Activated naive CD4-positive, alpha-beta T cell treated with anti-CD3 and anti-CD28 coated beads, Interleukin-2, amount 50 U/mL, for 16 hours (primary cell): Measurements from ENCODE around the gene BCL3.

ENCODE experiments used
- DNase-seq: peaks from one replicate; pipeline ENCODE4 v3.0.0-alpha.2; 2020

Gene BCL3

DNA sequence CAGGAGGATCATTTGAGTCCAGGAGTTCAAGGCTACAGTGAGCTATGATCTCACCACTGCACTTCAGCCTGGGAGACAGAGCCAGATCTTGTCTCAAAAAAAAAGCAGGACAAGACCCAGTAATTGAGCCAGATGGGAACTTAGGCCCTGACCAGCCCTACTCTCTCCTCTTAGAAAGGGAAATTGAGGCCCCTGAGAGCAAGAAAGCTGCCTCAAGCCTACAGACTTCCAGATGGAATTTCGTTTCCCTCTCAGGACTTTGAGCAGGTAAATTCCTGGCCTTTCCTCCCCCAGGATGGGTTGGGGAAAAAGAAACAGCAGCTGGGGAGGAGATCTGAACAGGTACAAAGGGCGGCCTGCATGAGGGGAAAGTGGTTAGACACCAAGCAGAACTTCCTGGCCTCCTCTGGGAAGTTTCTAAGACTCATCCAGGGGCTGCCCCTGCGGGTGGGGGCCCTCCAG, 3.6 kb upstream of the BCL3 start:
- DNase-seq: no peak

- no peak for DNase-seq
Observed at GRCh38 chr19:44745341-44745831, 3.1 kb upstream of the BCL3 start.

GRCh38 chr19:44745887-44746600, 2.5 kb upstream of the BCL3 start:
- no peak for DNase-seq

DNA sequence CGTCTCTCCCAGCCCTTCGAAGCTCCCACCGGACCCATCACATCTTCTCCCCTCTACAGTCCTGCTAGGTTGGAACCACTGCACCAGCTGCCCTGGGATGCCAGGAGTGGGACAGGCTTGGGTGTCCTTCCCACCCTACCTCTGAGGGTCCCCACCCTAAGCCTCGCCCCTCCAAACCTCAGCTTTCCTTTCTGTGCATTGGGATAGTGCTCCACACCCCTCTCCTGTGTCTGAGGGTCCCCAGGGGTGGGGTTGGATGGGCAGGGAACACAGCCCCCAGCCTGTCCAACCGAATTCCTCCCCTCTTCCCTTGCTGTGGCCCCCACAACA, 1.9 kb upstream of the BCL3 start:
- no peak for DNase-seq

DNA sequence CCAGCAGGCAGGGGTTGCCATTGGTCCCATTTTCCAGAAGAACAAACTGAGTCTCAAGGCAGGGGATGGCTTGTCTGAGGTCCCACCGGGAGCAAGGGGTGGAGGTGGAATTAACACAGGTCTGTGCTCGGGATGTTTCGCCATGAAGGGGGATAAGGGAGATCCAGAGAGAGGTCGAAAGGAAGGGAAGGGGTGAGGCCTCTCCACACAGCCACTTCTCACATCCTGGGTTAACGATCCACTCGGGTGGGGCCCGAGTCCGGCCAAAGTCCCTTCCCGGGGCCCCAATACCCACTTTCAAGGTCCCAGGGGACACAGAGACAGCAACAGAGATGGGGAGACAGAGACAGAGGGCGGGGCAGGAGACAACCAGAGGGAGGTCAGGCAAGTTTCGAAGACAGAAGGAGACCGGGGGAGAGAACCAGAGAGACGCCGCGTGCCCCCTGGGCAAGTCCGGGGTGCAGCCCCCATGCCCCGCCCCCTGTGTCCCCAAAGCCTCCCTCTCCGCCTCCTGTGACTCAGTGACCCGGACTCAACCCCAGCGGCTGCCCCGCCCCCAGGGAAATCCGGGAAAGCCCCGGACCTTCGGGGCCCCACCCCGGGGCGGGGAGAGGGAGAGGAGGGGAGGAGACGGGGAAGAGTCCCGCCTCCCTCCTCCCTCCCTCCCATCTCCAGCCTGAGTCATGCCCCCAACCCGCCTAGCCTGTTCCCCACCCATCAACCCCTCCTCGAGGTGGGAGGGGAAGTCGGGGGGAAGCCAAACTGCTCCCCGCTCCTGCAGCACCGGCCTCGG, 1.4 kb upstream of the BCL3 start:
- peak; percentile 91 for DNase-seq

DNA sequence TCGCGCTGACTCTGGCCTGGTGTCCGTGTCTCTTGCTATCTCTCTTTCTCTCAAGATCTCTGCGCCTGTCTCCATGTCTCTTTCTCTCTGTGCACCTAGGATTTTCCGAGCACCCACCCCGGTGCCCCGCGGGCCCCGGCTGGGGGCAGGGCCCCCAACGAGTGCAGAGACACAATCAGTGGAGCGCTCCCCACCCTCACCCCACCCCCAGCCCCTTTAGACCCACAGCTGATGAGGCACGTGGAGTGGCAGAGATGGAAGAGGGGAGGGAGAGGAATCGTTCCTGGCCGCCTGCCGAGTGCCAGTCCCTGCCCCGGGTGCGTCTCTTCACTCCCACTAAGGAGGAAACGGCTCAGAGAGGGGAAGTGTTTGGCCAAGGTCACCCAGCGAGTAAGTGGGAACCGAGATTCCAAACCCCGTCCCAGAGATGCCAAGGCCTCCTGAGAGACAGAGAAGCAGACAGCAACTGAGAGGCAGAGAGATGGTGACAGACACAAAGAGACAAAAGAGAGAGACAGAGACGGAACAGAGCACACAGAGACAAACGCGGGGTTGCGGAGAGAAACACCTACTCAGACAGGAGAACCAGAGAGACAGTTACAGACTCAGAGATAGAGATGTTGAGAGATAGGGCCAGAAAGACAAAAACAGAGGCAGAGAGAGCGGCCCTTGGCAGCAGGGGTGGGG, 626 bp upstream of the BCL3 start:
- peak; percentile 40 for DNase-seq

GRCh38 chr19:44749292-44749691, 784 bp downstream of the BCL3 start:
- no peak for DNase-seq

GRCh38 chr19:44749994-44750393, 1.5 kb downstream of the BCL3 start:
- DNase-seq: no peak

DNA sequence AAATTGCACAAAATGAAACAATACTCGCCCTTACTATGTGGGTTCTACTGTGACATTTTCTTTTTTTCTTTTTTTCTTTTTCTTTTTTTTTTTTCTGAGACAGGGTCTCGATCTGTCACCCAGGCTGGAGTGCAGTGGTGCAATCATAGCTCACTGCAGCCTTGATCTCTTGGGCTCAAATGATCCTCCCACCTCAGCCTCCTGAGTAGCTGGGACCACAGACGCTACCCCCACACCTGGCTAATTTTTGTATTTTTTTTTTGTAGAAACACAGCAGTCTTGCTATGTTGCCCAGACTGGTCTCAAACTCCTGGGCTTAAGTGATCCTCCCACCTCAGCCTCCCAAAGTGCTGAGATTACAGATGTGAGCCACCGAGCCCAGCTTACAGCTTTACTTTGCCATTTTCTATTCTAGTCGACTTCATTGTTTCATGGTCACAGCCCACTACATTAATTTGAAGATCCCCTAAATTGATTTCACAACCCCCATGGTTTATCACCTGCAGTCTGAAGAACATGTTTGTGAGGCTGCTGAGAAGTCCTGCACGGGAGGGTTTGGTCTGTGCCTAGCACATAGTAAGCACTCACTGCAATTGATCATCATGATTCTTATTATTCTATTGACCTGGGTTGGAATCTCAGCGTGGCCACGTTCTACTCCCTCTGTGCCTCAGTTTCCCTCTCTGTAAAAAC, 3.8 kb downstream of the BCL3 start:
- DNase-seq: no peak

GRCh38 chr19:44752816-44753625, 4.5 kb downstream of the BCL3 start:
- peak; percentile 91 for DNase-seq

GRCh38 chr19:44753626-44753931, 5.1 kb downstream of the BCL3 start:
- DNase-seq: no peak

DNA sequence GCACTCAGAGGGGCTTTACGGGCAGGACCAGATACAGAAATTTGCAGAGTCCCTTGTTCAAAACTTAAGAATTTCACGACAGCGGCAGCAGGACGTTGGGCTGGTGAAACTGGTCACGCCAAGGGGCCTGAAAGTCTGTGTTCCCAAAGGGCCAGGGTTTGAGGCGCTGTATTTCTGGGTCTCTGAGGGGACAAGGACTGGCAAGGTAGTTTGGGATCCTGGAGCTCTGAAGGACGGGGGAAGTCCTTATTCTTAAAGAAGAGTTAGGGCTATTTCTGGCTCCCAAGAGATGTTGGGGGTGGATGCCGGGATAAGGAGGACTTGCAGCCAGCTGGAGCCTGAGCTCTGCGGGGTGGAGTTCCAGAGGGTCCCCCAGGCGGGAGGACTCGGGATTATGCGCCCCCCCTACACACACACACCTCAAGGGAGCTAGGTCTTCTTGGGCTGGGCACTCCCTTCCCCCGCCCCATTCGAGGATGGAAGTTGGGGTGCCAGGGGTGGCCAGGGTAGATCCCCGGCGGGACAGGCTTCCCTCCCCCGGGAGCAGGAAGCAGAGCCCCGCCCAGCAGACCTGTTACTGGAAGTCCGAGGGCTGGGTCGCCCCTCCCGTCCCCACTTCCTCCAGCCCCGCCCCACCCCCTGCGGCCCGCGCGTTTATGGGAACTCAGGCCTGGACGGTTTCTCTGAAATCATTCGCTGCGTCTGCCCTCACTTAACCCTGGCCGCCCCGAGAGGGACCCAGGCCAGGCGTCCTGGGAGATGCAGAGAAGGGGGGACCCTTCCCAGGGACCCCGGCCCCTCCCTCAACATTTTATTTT, 5.6 kb downstream of the BCL3 start:
- DNase-seq: peak; percentile 56

DNA sequence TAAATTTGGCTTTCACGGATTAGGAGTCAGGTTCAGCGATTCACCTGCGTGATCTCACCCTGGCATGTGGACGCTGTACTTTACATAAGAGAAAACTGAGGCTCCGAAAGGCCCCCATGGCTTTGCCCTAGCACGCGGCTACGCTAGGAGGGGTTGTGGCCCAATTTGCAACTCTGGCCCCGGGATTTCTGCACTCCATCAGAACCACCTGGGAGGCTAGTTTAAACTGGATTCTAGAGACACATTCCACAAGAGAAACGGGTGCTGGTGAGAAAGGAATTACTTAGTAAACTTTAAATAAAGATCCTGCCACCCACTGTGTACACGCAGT, 6.2 kb downstream of the BCL3 start:
- no peak for DNase-seq

DNA sequence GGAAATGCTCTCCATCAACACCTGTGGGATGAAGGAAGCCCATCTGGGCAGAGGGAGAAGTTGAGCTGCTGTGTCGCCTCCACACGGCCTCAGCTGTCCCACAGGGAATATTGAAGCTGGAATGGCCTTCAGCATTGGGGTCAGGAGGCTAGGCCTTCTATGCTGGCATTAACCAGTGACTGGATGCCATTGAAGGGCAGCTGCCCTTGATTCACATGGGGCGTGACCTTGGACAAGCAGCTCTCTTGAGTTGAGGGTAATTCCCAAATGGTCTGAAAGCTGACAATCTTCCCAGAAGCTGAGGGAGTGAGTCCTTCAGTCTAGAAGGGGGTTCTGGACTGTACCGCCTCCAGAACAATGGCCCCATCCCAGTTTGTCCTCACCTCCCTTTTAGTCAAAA, 6.7 kb downstream of the BCL3 start:
- no peak for DNase-seq

- DNase-seq: no peak
Observed at GRCh38 chr19:44756089-44756562, 7.6 kb downstream of the BCL3 start.

- DNase-seq: no peak
Observed at GRCh38 chr19:44757057-44757734, 8.7 kb downstream of the BCL3 start.

- no peak for DNase-seq
Observed at GRCh38 chr19:44757735-44758505, 9.4 kb downstream of the BCL3 start.

DNA sequence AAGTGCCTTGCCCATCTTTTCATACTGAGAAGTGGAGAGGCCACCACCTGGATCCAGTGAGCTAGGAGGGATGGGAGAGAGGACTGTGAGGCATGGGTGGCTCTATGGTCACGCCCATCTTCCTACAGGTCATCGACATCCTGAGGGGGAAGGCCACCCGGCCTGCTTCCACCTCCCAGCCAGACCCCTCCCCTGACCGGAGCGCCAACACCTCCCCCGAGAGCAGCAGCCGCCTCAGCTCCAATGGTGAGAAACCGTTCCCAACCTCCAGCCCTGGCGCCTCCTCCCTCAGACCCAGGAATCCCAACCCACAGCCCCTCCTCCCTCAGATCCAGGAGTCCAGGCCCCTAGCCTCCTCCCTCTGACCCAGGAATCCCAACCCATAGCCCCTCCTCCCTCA, 10.1 kb downstream of the BCL3 start:
- DNase-seq: no peak

DNA sequence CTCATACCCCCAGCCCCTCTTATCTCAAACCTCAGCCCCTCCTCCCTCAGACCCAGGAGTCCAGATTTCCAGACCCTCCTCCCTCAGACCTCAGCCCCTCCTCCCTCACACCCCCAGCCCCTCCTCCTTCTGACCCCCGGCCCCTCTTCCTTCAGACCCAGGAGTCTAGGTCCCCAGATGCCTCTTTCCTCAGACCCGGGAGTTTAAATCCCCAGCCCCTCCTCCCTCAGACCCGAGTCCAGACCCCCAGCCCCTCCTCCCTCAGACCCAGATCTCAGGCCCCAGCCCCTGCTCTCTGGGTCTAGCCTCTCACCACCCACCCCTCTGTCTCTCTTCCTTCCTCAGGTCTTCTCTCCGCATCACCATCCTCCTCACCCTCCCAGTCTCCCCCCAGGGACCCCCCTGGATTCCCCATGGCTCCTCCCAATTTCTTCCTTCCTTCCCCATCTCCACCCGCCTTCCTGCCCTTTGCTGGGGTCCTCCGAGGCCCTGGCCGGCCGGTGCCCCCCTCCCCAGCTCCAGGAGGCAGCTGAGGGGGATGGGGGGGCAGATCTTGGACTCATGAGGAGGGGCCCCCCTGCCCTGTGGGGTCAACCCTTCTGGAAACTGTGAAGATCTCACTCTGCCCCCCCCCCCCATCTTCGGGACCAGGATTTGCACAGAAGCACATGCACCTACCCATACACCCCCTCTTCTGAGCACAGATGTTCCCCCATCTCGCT, 10.7 kb downstream of the BCL3 start:
- DNase-seq: no peak
